GM18498 (cell line): ENCODE data around the gene KITLG.
"Not testable (repeated sequence)": the region's sequence is repeated elsewhere in the genome, so short reads cannot be mapped to it uniquely, and the experiment has no call there.

Experiments used
- ATAC-seq: cut with Tn5 transposase; IDR thresholded peaks from one replicate; pipeline ENCODE4 v1.9.1; 2021; ENCODE audit warnings: mild to moderate bottlenecking, moderate library complexity; ENCODE audit not compliant: unreplicated experiment

KITLG gene

GRCh38 chr12:88580051-88580871 is at the start of gene KITLG:
TSS of gene KITLG (minus strand) at chr12:88580471. CDS start at chr12:88580278, 193 bp downstream.
- peak; percentile 75 for ATAC-seq

- ATAC-seq: no peak
These were observed 48.7 kb upstream of the KITLG start for GRCh38 chr12:88628856-88629509.

GRCh38 chr12:88628035-88628434 is 47.8 kb upstream of the KITLG start:
- ATAC-seq: not testable (repeated sequence)

- no peak for ATAC-seq
These were observed 47.2 kb upstream of the KITLG start for GRCh38 chr12:88627501-88627900.

- no peak for ATAC-seq
These were observed 45.1 kb upstream of the KITLG start for GRCh38 chr12:88625356-88625755.

- no peak for ATAC-seq
These were observed 44.6 kb upstream of the KITLG start for GRCh38 chr12:88624911-88625310.

- ATAC-seq: no peak
These were observed 43.7 kb upstream of the KITLG start for GRCh38 chr12:88623777-88624548.

GRCh38 chr12:88617352-88617751 is 37.1 kb upstream of the KITLG start:
- ATAC-seq: no peak

GRCh38 chr12:88615490-88615889 is 35.2 kb upstream of the KITLG start:
- no peak for ATAC-seq

GRCh38 chr12:88604646-88605045 is 24.4 kb upstream of the KITLG start:
- ATAC-seq: no peak

GRCh38 chr12:88600272-88600671 is 20.0 kb upstream of the KITLG start:
- no peak for ATAC-seq

GRCh38 chr12:88597365-88597764 is 17.1 kb upstream of the KITLG start:
- no peak for ATAC-seq

- ATAC-seq: no peak
These were observed 15.4 kb upstream of the KITLG start for GRCh38 chr12:88595697-88596096.

GRCh38 chr12:88594780-88595179 is 14.5 kb upstream of the KITLG start:
- ATAC-seq: no peak

GRCh38 chr12:88591343-88591742 is 11.1 kb upstream of the KITLG start:
- no peak for ATAC-seq

GRCh38 chr12:88590851-88591250 is 10.6 kb upstream of the KITLG start:
- ATAC-seq: no peak

GRCh38 chr12:88585077-88585476 is 4.8 kb upstream of the KITLG start:
- no peak for ATAC-seq

GRCh38 chr12:88579601-88580050 is 645 bp downstream of the KITLG start:
- no peak for ATAC-seq

GRCh38 chr12:88579161-88579517 is 1.1 kb downstream of the KITLG start:
- ATAC-seq: no peak

- no peak for ATAC-seq
These were observed 1.8 kb downstream of the KITLG start for GRCh38 chr12:88578276-88579160.

GRCh38 chr12:88577537-88577936 is 2.7 kb downstream of the KITLG start:
- ATAC-seq: no peak
